Adrenal gland (tissue), 5 donors: ENCODE data around the gene PCSK9.

Experiments
- POLR2A ChIP-seq, 2 donors: fragments of 450-650 bp; IDR thresholded peaks; one replicate each; pipeline ENCODE4 v1.6.1; 2017; ENCODE audit warnings: antibody characterized with exemption in 2 of 2, mild to moderate bottlenecking in 2 of 2, moderate library complexity in 1 of 2
- TF ChIP-seq, protein P1 (sequence below), 6 experiments: fragments of 450-650 bp in 4 of 6; fragments of 200-600 bp in 2 of 6; sonication (generic) in 1 of 6; IDR thresholded peaks; 1 replicate in 5 of 6; 2 replicates in 1 of 6; pipeline versions ENCODE4 v1.5.1 to v1.8.0; 2016 to 2021; ENCODE audit warnings: antibody characterized with exemption in 6 of 6, mild to moderate bottlenecking in 2 of 6, moderate library complexity in 1 of 6
- donor health status: DM: no; HTN: no; CAD: no.

- no peak for TF ChIP-seq POLR2A (IDR thresholded peaks at IDR 0.05)
- TF ChIP-seq, protein P1, sequence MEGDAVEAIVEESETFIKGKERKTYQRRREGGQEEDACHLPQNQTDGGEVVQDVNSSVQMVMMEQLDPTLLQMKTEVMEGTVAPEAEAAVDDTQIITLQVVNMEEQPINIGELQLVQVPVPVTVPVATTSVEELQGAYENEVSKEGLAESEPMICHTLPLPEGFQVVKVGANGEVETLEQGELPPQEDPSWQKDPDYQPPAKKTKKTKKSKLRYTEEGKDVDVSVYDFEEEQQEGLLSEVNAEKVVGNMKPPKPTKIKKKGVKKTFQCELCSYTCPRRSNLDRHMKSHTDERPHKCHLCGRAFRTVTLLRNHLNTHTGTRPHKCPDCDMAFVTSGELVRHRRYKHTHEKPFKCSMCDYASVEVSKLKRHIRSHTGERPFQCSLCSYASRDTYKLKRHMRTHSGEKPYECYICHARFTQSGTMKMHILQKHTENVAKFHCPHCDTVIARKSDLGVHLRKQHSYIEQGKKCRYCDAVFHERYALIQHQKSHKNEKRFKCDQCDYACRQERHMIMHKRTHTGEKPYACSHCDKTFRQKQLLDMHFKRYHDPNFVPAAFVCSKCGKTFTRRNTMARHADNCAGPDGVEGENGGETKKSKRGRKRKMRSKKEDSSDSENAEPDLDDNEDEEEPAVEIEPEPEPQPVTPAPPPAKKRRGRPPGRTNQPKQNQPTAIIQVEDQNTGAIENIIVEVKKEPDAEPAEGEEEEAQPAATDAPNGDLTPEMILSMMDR (IDR thresholded peaks at IDR 0.05): no peak
Observed at GRCh38 chr1:55040083-55040932, 960 bp downstream of the PCSK9 start.
